ENCODE measurements around the gene HBP1. TPM values are rescaled to one million over a fixed set of nuclear protein-coding genes. Genes with fewer than 3 reads are reported as not detected.

Gene HBP1
- total RNA-seq, 1 experiment from 2014 or later: 31.0 TPM

DNA sequence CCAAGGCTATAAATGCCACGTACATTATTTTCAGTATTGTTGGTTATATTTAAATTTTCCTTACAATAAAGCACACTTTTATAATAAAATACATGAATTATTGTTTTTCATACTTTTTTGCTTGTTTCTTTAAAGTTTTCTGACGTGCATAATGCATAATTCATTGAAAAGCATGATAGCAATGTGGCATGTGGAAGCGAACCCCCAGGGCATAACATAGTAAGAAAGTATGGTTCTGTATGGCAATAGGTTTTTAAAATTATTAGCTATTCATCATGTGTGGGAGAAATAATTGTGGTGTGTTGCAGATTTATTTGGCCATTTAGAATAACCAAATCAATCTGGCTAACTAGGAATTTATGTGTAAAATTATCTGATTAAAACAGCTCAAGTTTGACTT, 7.4 kb upstream of the HBP1 start (continued):
- TF ChIP-seq ESRRA (CRISPR knock-in tag; IDR thresholded peaks at IDR 0.05; ENCODE audit: borderline replicate concordance): no peak
- TF ChIP-seq SOX15 (CRISPR knock-in tag; IDR thresholded peaks at IDR 0.05): no peak
- TF ChIP-seq, protein P1, sequence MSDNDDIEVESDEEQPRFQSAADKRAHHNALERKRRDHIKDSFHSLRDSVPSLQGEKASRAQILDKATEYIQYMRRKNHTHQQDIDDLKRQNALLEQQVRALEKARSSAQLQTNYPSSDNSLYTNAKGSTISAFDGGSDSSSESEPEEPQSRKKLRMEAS (CRISPR knock-in tag; IDR thresholded peaks at IDR 0.05): no peak
- TF ChIP-seq, protein P2, sequence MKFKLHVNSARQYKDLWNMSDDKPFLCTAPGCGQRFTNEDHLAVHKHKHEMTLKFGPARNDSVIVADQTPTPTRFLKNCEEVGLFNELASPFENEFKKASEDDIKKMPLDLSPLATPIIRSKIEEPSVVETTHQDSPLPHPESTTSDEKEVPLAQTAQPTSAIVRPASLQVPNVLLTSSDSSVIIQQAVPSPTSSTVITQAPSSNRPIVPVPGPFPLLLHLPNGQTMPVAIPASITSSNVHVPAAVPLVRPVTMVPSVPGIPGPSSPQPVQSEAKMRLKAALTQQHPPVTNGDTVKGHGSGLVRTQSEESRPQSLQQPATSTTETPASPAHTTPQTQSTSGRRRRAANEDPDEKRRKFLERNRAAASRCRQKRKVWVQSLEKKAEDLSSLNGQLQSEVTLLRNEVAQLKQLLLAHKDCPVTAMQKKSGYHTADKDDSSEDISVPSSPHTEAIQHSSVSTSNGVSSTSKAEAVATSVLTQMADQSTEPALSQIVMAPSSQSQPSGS (CRISPR knock-in tag; IDR thresholded peaks at IDR 0.05; ENCODE audit: borderline replicate concordance, low read depth): no peak
- TF ChIP-seq NFE2L1 (CRISPR knock-in tag; IDR thresholded peaks at IDR 0.05): no peak
- TF ChIP-seq TCF7 (CRISPR knock-in tag; IDR thresholded peaks at IDR 0.05; ENCODE audit: low read depth): no peak
- TF ChIP-seq, protein P3, sequence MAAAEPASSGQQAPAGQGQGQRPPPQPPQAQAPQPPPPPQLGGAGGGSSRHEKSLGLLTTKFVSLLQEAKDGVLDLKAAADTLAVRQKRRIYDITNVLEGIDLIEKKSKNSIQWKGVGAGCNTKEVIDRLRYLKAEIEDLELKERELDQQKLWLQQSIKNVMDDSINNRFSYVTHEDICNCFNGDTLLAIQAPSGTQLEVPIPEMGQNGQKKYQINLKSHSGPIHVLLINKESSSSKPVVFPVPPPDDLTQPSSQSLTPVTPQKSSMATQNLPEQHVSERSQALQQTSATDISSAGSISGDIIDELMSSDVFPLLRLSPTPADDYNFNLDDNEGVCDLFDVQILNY (CRISPR knock-in tag; IDR thresholded peaks at IDR 0.05): no peak
- TF ChIP-seq GABPB1 (CRISPR knock-in tag; IDR thresholded peaks at IDR 0.05): no peak
- TF ChIP-seq ZNF263 (CRISPR knock-in tag; IDR thresholded peaks at IDR 0.05; ENCODE audit: low read depth): no peak

DNA sequence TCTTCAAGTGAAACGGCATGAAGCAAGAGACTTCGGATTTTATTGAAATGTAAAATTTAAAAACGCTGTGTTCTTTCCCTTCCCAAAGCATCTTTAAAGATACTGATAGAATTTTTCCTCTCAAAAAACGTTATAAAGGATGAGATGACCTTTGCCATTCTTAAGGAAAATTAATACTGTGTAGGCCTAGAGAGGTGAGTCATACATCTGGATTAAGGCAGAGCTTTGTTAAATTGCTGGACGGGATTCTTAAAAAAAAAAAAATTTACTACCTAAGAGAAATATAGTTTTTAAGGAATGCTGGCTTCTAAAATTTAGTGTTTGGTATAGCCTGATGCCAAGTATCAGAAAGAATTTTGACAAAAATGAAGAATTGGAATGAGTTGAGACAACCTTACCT, 6.3 kb upstream of the HBP1 start:
- H3K4me3 Mint-ChIP-seq: no peak overlapping the region
- no peak overlapping the region for H3K27ac Mint-ChIP-seq
- H3K27me3 Mint-ChIP-seq (ENCODE audit: low read depth): no peaks in the 10 kb centered on the region
- no peaks in the 10 kb centered on the region for H3K36me3 Mint-ChIP-seq
- no peaks in the 10 kb centered on the region for H3K9me3 Mint-ChIP-seq
- CTCF ChIA-PET: no interaction called here
- ATAC-seq (no peak), DNase-seq (ENCODE audit: low spot score) (no peak)
- H3K4me1 Mint-ChIP-seq: peaks cover 23% of the 10 kb centered on the region
- POLR2A ChIA-PET: no interaction called here
- TF ChIP-seq, protein P4, sequence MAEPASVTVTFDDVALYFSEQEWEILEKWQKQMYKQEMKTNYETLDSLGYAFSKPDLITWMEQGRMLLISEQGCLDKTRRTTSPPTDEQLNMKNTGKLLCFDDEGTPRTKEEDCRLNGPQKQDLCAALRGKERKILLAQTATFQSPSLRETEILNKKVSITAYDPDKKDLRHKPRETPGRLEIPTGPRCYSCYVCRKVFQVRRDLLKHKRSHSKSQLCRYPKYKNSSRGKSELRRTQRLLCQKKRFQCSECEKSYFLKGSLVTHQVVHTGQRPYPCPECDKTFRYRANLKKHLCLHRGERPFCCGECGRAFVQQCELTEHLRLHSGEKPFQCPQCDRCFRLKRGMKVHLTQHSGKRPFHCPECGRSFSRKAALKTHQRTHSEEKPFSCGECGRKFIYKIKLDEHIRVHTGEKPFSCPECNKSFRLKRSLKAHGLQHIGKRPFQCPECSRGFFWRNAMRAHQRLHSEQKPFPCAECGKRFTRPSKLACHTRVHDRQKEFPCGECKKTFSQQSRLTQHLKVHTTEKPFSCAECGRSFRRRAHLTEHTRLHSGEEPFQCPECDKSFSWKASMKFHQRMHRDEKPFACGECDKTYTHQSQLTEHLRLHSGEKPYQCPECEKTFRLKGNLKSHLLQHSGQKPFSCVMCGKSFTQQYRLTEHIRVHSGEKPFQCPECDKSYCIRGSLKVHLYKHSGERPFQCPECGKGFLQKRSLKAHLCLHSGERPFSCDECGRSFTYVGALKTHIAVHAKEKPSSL (CRISPR knock-in tag; conservative IDR thresholded peaks at IDR 0.05): no peak
- TF ChIP-seq, protein P5, sequence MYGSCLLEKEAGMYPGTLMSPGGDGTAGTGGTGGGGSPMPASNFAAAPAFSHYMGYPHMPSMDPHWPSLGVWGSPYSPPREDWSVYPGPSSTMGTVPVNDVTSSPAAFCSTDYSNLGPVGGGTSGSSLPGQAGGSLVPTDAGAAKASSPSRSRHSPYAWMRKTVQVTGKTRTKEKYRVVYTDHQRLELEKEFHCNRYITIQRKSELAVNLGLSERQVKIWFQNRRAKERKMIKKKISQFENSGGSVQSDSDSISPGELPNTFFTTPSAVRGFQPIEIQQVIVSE (CRISPR knock-in tag; IDR thresholded peaks at IDR 0.05; ENCODE audit: borderline replicate concordance): no peak
- TF ChIP-seq, protein P6, sequence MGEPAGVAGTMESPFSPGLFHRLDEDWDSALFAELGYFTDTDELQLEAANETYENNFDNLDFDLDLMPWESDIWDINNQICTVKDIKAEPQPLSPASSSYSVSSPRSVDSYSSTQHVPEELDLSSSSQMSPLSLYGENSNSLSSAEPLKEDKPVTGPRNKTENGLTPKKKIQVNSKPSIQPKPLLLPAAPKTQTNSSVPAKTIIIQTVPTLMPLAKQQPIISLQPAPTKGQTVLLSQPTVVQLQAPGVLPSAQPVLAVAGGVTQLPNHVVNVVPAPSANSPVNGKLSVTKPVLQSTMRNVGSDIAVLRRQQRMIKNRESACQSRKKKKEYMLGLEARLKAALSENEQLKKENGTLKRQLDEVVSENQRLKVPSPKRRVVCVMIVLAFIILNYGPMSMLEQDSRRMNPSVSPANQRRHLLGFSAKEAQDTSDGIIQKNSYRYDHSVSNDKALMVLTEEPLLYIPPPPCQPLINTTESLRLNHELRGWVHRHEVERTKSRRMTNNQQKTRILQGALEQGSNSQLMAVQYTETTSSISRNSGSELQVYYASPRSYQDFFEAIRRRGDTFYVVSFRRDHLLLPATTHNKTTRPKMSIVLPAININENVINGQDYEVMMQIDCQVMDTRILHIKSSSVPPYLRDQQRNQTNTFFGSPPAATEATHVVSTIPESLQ (CRISPR knock-in tag; IDR thresholded peaks at IDR 0.05): no peak
- TF ChIP-seq ZNF317 (CRISPR knock-in tag; IDR thresholded peaks at IDR 0.05; ENCODE audit: borderline replicate concordance, low read depth) (no peak), SOX15 (CRISPR knock-in tag; IDR thresholded peaks at IDR 0.05) (no peak), NR2C2 (CRISPR knock-in tag; IDR thresholded peaks at IDR 0.05) (no peak), ZNF219 (CRISPR knock-in tag; IDR thresholded peaks at IDR 0.05; ENCODE audit: borderline replicate concordance) (no peak), ZNF671 (CRISPR knock-in tag; IDR thresholded peaks at IDR 0.05) (no peak)
- TF ChIP-seq, protein P7, sequence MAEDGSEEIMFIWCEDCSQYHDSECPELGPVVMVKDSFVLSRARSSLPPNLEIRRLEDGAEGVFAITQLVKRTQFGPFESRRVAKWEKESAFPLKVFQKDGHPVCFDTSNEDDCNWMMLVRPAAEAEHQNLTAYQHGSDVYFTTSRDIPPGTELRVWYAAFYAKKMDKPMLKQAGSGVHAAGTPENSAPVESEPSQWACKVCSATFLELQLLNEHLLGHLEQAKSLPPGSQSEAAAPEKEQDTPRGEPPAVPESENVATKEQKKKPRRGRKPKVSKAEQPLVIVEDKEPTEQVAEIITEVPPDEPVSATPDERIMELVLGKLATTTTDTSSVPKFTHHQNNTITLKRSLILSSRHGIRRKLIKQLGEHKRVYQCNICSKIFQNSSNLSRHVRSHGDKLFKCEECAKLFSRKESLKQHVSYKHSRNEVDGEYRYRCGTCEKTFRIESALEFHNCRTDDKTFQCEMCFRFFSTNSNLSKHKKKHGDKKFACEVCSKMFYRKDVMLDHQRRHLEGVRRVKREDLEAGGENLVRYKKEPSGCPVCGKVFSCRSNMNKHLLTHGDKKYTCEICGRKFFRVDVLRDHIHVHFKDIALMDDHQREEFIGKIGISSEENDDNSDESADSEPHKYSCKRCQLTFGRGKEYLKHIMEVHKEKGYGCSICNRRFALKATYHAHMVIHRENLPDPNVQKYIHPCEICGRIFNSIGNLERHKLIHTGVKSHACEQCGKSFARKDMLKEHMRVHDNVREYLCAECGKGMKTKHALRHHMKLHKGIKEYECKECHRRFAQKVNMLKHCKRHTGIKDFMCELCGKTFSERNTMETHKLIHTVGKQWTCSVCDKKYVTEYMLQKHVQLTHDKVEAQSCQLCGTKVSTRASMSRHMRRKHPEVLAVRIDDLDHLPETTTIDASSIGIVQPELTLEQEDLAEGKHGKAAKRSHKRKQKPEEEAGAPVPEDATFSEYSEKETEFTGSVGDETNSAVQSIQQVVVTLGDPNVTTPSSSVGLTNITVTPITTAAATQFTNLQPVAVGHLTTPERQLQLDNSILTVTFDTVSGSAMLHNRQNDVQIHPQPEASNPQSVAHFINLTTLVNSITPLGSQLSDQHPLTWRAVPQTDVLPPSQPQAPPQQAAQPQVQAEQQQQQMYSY (CRISPR knock-in tag; IDR thresholded peaks at IDR 0.05): no peak
- TF ChIP-seq, protein P1 (CRISPR knock-in tag; IDR thresholded peaks at IDR 0.05): no peak
- TF ChIP-seq, protein P8, sequence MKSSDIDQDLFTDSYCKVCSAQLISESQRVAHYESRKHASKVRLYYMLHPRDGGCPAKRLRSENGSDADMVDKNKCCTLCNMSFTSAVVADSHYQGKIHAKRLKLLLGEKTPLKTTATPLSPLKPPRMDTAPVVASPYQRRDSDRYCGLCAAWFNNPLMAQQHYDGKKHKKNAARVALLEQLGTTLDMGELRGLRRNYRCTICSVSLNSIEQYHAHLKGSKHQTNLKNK (CRISPR knock-in tag; IDR thresholded peaks at IDR 0.05): no peak
- TF ChIP-seq, protein P9, sequence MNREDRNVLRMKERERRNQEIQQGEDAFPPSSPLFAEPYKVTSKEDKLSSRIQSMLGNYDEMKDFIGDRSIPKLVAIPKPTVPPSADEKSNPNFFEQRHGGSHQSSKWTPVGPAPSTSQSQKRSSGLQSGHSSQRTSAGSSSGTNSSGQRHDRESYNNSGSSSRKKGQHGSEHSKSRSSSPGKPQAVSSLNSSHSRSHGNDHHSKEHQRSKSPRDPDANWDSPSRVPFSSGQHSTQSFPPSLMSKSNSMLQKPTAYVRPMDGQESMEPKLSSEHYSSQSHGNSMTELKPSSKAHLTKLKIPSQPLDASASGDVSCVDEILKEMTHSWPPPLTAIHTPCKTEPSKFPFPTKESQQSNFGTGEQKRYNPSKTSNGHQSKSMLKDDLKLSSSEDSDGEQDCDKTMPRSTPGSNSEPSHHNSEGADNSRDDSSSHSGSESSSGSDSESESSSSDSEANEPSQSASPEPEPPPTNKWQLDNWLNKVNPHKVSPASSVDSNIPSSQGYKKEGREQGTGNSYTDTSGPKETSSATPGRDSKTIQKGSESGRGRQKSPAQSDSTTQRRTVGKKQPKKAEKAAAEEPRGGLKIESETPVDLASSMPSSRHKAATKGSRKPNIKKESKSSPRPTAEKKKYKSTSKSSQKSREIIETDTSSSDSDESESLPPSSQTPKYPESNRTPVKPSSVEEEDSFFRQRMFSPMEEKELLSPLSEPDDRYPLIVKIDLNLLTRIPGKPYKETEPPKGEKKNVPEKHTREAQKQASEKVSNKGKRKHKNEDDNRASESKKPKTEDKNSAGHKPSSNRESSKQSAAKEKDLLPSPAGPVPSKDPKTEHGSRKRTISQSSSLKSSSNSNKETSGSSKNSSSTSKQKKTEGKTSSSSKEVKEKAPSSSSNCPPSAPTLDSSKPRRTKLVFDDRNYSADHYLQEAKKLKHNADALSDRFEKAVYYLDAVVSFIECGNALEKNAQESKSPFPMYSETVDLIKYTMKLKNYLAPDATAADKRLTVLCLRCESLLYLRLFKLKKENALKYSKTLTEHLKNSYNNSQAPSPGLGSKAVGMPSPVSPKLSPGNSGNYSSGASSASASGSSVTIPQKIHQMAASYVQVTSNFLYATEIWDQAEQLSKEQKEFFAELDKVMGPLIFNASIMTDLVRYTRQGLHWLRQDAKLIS (CRISPR knock-in tag; IDR thresholded peaks at IDR 0.05; ENCODE audit: borderline replicate concordance): no peak
